GM12891 (cell line): ENCODE results near the gene IPPK.

Experiments
- DNase-seq: peaks from one replicate; pipeline ENCODE4 v3.0.0; 2011; ENCODE audit warnings: low spot score; ENCODE audit not compliant: insufficient read length
- FAIRE-seq: peaks from 2 replicates; lab custom pipeline; 2011; peaks lifted over from hg19 to GRCh38; lab: Jason Lieb, UNC
- PAX5 ChIP-seq: IDR thresholded peaks from 2 replicates; pipeline ENCODE4 v1.6.1; 2011; ENCODE audit warnings: low read length, moderate library complexity, mild to moderate bottlenecking; ENCODE audit not compliant: insufficient read depth, severe bottlenecking
- POLR2A ChIP-seq: IDR thresholded peaks from 2 replicates; pipeline ENCODE4 v1.6.1; 2011; ENCODE audit warnings: low read depth, low read length, control low read depth
- POLR2AphosphoS5 ChIP-seq: IDR thresholded peaks from 2 replicates; pipeline ENCODE4 v1.6.1; 2011; ENCODE audit warnings: low read depth, low read length, control low read depth
- POU2F2 ChIP-seq: IDR thresholded peaks from 2 replicates; pipeline ENCODE4 v1.6.1; 2011; ENCODE audit warnings: low read depth, mild to moderate bottlenecking, control low read depth, low read length, moderate library complexity
- SPI1 ChIP-seq: IDR thresholded peaks from 2 replicates; pipeline ENCODE4 v1.6.1; 2011; ENCODE audit warnings: low read depth, low read length, control low read depth
- TAF1 ChIP-seq: IDR thresholded peaks from 2 replicates; pipeline ENCODE4 v1.6.1; 2011; ENCODE audit warnings: low read depth, low read length, control low read depth

IPPK gene

DNA sequence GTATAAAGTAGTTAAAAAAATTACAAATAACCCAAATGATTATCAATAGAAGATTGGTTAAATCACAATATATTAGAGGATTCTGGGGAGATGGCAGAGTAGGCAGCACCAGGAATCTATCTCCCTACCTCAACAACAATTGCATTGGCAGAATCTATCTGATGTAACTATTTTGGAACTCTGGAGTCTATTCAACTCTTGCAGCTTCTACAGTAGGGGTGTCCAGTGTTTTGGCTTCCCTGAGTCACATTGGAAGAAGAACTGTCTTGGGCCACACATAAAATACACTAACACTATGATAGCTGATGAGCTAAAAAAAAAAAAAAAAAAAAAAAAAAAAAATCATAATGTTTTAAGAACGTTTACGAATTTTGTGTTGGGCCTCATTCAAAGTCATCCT is 104.9 kb downstream of the IPPK start:
- DNase-seq (no peak), FAIRE-seq (no peak)

DNA sequence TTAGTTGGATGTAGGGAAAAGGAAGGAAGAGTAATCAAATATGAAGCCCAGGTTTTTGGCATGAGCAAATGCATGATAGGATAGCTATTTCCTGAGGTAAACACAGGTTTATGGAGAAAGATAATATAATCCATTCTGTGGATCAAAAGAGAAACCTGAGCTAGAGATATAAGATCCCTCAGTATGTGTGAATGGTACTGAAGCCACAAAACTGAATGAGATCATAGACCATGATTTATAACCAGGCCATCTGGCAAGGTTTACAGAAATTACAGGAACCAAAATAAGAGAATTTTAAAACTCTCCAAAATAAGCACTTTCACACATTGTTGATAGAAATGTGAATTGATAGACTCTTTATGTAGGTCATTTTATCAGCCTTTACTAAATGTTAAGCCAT is 105.4 kb downstream of the IPPK start:
- TF ChIP-seq POLR2A: no peak
- TF ChIP-seq POLR2AphosphoS5: no peak
- no peak for TF ChIP-seq POU2F2
- no peak for TF ChIP-seq PAX5
- TF ChIP-seq SPI1: no peak
- TF ChIP-seq TAF1: no peak
- FAIRE-seq (no peak), DNase-seq (no peak)

More for the DNA sequence above, 104.9 kb downstream of the IPPK start:
- TF ChIP-seq SPI1 (no peak), TAF1 (no peak), POLR2A (no peak), PAX5 (no peak), POLR2AphosphoS5 (no peak), POU2F2 (no peak)
